ENCODE results near the gene GPRASP1.
A peak's percentile ranks its signal among the peaks of the same experiment; 100 is the strongest.
"Not testable (repeated sequence)": the region's sequence is repeated elsewhere in the genome, so short reads cannot be mapped to it uniquely, and the experiment has no call there.

GPRASP1 gene

DNA sequence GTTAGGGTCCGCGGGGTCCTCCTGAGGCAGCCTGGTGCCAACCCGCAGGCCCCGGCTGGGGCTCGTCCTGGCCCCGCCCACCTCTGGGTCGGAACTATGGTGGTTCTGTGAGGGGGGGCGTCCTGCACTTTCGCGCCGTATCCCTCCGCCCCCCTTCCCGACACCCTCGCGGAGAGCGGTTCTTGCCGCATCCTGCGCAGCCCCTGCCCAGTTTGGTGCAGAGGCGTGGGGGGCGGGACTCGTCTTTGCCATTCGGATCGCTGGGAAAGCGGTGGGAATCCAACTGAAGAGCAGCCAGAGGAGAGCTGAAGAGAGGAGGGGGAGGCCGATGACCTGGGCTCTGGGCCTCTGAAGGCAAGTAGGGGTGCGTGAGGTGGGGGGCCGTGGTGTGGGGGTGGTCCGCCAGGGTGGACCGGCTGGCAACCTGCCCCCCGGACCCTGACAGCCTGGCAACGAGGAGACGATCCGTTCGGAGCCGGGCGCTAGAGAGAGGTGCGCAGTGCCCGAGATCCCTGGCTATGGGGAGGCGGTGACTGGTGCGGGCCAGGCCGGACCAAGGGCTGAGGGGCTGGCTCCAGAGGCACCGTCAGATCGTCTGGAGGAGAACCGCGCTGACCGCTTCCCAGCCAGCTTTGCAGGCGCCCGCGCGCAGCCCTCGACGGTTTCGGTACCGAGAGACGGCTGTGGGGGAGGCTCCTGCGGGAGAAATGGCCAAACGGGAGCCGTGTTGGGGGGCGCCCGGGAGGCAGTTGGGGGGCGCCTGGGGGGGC lies at the start of gene GPRASP1:
GPRASP1 (plus strand) TSS at position 242 of the 770 bp plus-strand sequence. CDS start 2,431 bp downstream, outside the sequence.
- DNase-seq: peak; percentile 10

- no peak for DNase-seq
Observed at GRCh38 chrX:102604327-102604726, 47.0 kb upstream of the GPRASP1 start.

DNA sequence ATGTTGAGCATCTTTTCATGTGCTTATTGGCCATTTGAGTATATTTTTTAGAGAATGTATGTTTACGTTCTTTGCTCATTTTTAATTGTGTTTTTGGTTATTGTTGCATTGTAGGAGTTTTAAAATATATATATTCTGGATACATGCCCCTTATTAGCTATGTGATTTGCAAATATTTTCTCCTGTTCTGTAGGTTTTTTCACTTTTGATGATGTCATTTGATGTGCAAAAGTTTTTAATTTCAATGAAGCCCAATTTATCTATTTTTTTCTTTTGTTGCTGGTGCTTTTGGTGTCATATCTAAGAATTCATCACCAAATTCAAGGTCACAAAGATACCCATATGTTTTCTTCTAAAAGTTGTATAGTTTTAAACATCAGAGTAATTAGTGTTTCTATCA lies 45.2 kb upstream of the GPRASP1 start:
- no peak for DNase-seq

DNA sequence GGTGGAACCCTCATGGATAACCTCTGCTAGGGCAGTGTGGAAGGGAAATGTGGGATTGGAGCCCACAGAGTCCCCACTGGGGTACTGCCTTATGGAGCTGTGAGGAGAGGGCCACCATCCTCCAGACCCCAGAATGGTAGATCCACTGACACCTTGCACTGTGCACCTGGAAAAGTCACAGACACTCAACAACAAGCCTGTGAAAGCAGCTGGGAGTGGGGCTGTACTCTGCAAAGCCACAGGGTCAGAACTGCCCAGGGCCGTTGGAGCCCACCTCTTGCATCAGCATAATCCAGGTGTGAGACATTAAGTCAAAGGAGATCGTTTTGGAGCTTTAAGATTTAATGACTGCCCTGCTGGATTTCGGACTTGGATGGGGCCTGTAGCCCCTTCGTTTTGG lies 40.4 kb upstream of the GPRASP1 start:
- DNase-seq: no peak

GRCh38 chrX:102624105-102624504 lies 27.2 kb upstream of the GPRASP1 start:
- no peak for DNase-seq

- no peak for DNase-seq
Observed at GRCh38 chrX:102627640-102628039, 23.6 kb upstream of the GPRASP1 start.

DNA sequence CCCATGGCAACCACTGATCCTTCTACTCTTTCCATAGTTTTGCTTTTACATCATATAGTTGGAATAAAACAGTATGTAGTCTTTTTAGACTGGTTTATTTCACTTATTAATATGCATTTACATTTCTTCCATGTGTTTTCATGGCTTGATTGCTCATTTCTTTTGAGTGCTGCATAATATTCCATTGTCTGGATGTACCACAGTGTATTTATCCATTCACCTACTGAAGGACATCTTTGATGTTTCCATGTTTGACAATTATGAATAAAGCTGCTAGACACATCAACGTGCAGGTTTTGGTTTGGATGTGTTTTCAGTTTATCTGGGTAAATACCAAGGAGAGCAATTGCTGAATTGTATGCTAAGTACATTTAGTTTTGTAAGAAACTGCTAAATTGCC lies 13.7 kb upstream of the GPRASP1 start:
- no peak for DNase-seq

DNA sequence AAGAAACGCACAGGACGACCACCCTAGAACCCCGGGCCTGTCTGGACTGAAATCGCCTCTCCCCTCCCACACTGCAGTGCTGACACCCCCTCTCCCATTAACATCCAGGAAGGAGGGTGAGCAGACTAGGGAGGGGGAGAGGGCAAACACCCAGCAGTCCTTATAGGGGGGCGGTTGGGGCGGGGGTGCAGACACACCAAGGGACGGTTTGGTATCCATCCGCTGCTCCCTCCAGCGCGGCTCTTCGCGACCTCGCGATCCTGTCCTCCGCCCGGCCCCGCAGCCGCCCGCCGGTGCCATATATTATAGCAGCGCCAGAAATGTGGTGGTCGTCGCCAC lies 411 bp upstream of the GPRASP1 start:
- no peak for DNase-seq

DNA sequence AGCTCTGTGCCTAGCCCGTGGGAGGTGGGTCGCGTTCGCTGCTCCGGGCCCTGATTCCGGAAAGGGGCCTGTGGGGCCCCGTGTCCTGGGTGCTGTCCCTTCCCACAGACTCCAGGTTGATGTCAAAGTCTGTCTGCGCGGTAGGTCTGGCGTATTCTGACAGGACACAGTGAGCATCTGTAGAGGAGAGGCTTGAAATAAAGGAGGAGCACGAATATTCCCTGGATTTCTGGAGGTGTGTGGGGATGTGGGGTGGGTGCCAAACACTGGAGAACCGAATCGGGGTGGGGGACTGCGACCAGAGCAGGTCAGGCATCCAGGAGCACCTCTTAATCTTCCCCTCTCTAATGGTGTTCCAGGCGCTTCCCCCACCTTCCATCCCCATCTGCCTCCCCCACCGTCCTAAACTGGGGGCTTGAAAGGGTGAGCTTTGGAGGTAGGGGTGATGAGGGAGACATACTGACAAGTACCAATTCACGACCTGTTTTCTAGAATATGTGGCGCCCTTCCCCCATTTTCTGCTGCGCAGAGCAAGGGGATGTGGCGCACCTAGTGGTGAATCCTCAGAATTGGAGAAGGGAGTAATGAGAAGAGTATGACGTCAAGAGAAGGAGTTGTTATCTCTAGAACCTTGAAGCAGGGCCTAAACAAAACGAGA lies 877 bp downstream of the GPRASP1 start:
- DNase-seq: peak; percentile 33

- DNase-seq: no peak
Observed at GRCh38 chrX:102654696-102655095, 3.4 kb downstream of the GPRASP1 start.

DNA sequence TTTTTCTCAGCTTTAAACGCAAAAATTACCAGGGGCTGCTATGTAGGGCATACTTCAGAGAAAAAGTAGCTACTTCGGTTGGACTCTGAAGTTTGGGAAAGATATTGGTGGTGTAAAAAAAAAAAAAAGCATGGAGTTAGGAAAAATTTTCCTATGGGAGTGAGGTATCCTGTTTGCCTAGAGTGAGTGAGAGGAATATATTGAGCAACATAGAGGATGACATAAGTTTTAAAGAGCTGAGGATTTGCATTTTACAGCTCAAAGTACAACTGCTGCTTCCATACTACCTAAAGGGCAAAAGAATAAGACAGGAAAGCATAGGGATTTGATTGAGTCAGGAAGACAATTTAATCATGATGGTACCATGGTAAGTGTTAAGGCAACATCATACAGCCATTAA lies 7.3 kb downstream of the GPRASP1 start:
- no peak for DNase-seq

DNA sequence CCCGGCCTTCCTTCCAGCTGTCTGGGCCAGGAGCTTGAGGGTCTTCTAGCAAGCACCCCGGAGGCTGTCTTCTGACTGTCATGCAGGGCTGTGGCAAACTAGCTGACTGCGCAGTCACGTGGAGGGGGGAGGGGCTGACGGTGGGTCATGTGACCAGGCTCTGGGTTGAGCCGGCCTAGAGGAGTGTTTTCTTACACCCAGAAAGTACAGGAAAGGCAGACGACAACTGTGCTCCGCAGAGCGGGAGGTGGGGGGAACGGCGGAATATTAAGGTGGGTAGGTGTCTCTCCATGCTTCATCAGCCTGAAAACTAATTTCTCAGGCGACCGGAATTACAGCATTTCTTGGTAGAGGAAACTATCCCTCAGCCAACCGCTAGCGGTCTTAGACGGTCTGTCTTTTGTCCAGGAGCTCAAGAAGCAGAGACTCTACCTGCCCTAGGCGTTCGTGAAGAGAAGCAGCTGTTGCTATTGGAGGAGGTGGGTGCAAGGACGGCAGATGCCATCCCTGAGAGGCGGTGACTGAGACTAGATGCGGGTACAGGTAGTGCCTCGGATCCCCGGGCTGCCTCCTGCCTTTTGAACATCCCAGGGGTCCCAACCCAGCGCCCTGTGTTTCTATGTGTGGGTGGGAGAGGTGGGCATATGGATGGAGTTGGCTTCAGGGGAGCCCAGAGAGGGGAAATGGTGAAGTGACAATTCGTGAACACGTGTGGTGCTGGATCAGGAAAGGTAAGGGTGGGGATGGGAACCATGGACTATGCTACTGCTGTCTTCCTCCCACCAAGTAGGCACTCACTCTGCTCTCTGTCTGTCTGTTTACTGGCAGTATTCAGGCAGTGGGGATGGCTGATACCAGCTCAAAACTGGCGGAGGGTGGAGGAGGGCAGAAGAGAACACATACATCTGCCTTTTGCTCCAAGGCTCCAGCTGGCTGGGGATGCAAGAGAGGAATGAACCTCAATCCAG lies 8.8 kb downstream of the GPRASP1 start:
- DNase-seq: peak; percentile 54

GRCh38 chrX:102663820-102664219 lies 12.5 kb downstream of the GPRASP1 start:
- DNase-seq: not testable (repeated sequence)

DNA sequence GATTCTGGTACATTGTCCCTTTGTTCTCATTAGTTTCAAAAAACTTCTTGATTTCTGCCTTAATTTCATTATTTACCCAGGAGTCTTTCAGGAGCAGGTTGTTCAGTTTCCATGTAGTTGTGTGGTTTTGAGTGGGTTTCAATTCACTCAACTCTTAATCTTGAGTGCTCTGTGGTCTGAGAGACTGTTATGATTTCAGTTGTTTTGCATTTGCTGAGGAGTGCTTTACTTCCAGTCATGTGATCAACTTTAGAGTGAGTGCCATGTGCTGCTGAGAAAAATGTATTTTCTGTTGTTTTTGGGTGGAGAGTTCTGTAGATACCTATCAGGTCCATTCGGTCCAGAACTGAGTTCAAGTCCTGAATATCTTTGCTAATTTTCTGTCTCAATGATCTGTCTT lies 15.8 kb downstream of the GPRASP1 start:
- not testable (repeated sequence) for DNase-seq

DNA sequence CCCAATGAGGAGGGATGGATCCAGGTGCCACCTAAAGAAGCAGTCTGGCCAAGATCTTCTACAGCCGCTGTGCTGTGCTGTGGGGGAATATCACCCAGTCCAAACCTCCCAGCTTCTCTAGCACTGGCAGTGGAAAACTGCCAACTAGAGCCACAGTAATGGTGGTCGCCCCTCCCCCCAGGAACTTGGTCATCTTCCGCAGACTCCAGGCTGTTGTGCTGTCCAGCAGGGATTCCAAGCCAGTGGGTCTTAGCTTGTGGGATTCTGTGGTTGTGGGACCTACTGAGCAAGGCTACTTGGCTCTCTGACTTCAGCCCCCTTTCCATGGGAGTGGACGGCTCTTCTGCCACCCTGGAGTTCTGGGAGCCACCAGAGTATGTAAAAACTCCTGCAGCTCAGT lies 18.2 kb downstream of the GPRASP1 start:
- no peak for DNase-seq

DNA sequence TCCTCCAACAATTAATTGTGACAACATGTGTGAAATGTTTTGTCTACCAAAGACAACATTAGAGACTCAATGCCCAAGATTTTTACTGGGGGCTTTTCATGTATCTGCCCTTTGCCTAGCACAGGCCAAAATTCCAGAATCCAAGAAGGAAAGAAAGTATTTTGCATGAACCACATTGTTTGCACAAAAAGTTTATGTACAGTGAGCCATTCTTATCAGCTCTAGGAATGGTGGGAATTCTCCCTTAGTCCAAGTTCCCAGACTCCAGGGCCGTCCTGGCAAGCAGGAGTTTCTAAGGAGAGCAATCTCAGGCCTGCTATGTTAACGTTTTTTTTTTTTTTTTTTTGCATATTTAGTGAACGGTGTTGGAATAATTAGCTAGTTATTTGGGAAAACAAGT lies 21.6 kb downstream of the GPRASP1 start:
- no peak for DNase-seq

GRCh38 chrX:102677479-102677878 lies 26.2 kb downstream of the GPRASP1 start:
- not testable (repeated sequence) for DNase-seq

GRCh38 chrX:102684772-102685520 lies 33.7 kb downstream of the GPRASP1 start:
- DNase-seq: no peak

DNA sequence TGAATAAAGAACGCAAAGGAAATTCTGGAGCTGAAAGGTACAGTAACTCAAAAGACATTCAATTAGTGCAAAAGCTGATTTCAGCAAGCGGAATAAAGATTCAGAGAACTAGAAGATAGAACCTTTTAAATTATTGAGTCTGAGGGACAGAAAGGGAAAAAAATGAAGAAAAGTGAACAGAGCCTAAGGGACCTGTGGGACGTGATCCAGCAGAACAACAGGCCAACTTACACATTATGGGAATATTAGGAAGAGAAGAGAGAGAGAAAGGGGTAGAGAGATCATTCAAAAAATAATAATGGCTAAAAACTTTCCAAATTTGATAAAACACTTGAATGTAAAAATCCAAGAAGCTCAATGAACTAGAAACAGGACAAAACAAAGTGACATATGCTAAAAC lies 43.5 kb downstream of the GPRASP1 start:
- no peak for DNase-seq

DNA sequence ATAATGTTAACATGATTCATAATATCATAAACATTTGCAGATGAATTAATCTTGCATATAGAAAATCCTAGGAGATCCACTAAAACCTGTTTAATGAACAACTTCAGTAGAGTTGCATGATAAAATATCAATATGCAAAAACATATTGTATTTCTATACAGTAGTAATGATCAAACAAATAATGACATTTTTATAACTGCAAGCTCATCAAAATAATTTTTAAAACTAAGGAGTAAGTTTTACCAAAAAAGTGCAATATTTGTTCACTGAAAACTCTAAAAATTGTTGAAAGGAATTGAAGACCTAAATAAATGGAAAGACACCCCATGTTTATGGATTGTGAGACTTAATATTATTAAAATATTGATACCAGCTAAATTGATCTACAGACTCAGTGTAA lies 45.0 kb downstream of the GPRASP1 start:
- no peak for DNase-seq

DNA sequence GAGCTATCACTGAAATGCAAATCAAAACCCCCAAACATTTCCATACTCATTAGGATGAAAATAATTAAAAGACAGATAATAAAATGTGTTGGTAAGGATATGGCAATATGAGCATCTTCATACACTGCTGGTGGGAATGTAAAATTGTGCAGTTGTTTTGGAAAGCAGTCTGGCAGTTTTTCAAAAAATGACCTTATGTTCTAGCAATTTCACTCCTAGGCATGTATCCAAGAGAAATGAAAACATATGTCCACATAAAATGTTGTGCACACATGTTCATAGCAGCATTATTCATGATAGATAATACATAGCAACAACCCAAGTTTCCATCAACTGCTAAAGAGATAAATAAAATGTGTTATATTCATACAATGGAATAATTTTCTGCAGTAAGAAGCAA lies 46.2 kb downstream of the GPRASP1 start:
- DNase-seq: no peak

All from NCI-H748 treated with DMSO at 0.1 percent for 48 hours (cell line).